ENCODE measurements around the gene TSPAN14. TPM values are rescaled to one million over a fixed set of nuclear protein-coding genes. Genes with fewer than 3 reads are reported as not detected.

Gene TSPAN14
- total RNA-seq, 4 donors from 2014 or later: 17.9 to 50.5 (median 38.4) TPM

- no peak for DNase-seq (ENCODE audit: extremely low spot score)
- H3K4me1 ChIP-seq: peaks cover 7 to 33% (median 18%) of the 10 kb centered on the region in 4 donors
- no peaks in the 10 kb centered on the region for H3K27me3 ChIP-seq
- no peak overlapping the region for H3K27ac ChIP-seq (replicated peaks in 1 of 4)
- no peak overlapping the region for H3K4me3 ChIP-seq
- H3K9me3 ChIP-seq: no peaks in the 10 kb centered on the region
- intact Hi-C loops (cut with DNase I): no loop called here
- WGBS: 95% methylated on average over 5 of the region's 5 CpGs
- peaks cover 58 to 100% (median 93%) of the 10 kb centered on the region in 4 donors for H3K36me3 ChIP-seq
- TF ChIP-seq EP300 (IDR thresholded peaks at IDR 0.05) (no peak), POLR2A (IDR thresholded peaks at IDR 0.05; ENCODE audit: low read depth) (no peak)
These were observed 61.4 kb downstream of the TSPAN14 start for GRCh38 chr10:80515511-80515910.

GRCh38 chr10:80515941-80516340, 61.8 kb downstream of the TSPAN14 start:
- H3K9me3 ChIP-seq: no peaks in the 10 kb centered on the region
- WGBS: 84% methylated on average over 12 of the region's 12 CpGs
- intact Hi-C loops (cut with DNase I): no loop called here
- DNase-seq (ENCODE audit: extremely low spot score): no peak
- H3K4me3 ChIP-seq: no peak overlapping the region
- H3K4me1 ChIP-seq: peaks cover 7 to 28% (median 18%) of the 10 kb centered on the region in 4 donors
- peaks cover 58 to 100% (median 95%) of the 10 kb centered on the region in 4 donors for H3K36me3 ChIP-seq
- no peak for TF ChIP-seq CTCF (IDR thresholded peaks at IDR 0.05)
- TF ChIP-seq POLR2A (IDR thresholded peaks at IDR 0.05; ENCODE audit: low read depth): no peak
- TF ChIP-seq EP300 (IDR thresholded peaks at IDR 0.05): no peak
- TF ChIP-seq POLR2AphosphoS5 (IDR thresholded peaks at IDR 0.05): no peak
- H3K27me3 ChIP-seq: no peaks in the 10 kb centered on the region
- H3K27ac ChIP-seq (replicated peaks in 1 of 4): no peak overlapping the region

DNA sequence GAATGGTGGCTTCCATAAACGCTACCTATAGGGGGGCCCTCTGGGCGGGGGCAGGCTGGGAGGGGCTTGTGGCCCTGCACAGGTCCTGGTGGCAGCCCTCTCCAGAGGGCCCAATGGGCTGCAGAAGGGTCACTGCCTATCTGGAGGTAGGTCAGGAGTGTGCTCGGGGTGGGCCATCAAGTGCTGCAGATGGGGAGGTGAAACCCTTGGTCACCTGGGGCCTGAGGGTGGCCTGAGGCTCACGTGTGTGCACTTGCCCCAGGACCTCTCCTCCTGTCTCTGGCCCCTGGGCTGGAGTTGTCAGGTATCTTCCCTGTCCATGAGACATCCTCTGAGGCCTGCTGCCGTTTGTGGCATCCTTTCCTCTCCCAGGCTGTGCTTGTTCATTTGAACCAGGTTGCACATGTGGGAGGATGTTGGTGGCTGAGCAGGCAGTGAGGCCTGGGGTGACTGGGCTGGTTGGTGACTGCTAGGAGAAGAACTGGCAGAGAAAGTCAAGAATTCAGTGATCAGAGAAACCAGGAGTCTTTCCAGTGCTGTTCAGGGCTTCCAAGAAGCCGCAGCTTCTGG, 62.5 kb downstream of the TSPAN14 start:
- H3K27ac ChIP-seq (replicated peaks in 1 of 4): peak overlapping the region in 1 of 4 donors; percentile 45
- no peaks in the 10 kb centered on the region for H3K9me3 ChIP-seq
- DNase-seq (ENCODE audit: extremely low spot score): no peak
- intact Hi-C loops (cut with DNase I): no loop called here
- WGBS: 92% methylated on average over 5 of the region's 6 CpGs
- peaks cover 7 to 23% (median 18%) of the 10 kb centered on the region in 4 donors for H3K4me1 ChIP-seq
- no peaks in the 10 kb centered on the region for H3K27me3 ChIP-seq
- H3K4me3 ChIP-seq: no peak overlapping the region
- H3K36me3 ChIP-seq: peaks cover 58 to 100% (median 93%) of the 10 kb centered on the region in 4 donors
- TF ChIP-seq POLR2AphosphoS5 (IDR thresholded peaks at IDR 0.05): no peak
- TF ChIP-seq POLR2A (IDR thresholded peaks at IDR 0.05; ENCODE audit: low read depth): no peak
- TF ChIP-seq CTCF (IDR thresholded peaks at IDR 0.05): no peak
- TF ChIP-seq EP300 (IDR thresholded peaks at IDR 0.05): no peak

- intact Hi-C loops (cut with DNase I): no loop called here
- DNase-seq (ENCODE audit: extremely low spot score): no peak
- Histone ChIP-seq H3K9me3 (no peaks in the 10 kb centered on the region), H3K36me3 (peaks cover 51 to 94% (median 85%) of the 10 kb centered on the region in 4 donors), H3K27ac (replicated peaks in 1 of 4) (peak overlapping the region in 3 of 4 donors; percentile 22 to 53 (median 44)), H3K27me3 (no peaks in the 10 kb centered on the region), H3K4me3 (no peak overlapping the region), H3K4me1 (peaks cover 7 to 23% (median 18%) of the 10 kb centered on the region in 4 donors)
- WGBS: 84% methylated on average over 16 of the region's 21 CpGs
- TF ChIP-seq POLR2A (IDR thresholded peaks at IDR 0.05; ENCODE audit: low read depth): no peak
- no peak for TF ChIP-seq CTCF (IDR thresholded peaks at IDR 0.05)
- no peak for TF ChIP-seq EP300 (IDR thresholded peaks at IDR 0.05)
- no peak for TF ChIP-seq POLR2AphosphoS5 (IDR thresholded peaks at IDR 0.05)
These were observed 63.5 kb downstream of the TSPAN14 start for GRCh38 chr10:80517416-80518142.

GRCh38 chr10:80518143-80518806, 64.2 kb downstream of the TSPAN14 start:
- H3K4me1 ChIP-seq: peaks cover 7 to 23% (median 18%) of the 10 kb centered on the region in 4 donors
- DNase-seq (ENCODE audit: extremely low spot score): no peak
- no peak for TF ChIP-seq CTCF (IDR thresholded peaks at IDR 0.05)
- TF ChIP-seq POLR2AphosphoS5 (IDR thresholded peaks at IDR 0.05): no peak
- TF ChIP-seq POLR2A (IDR thresholded peaks at IDR 0.05; ENCODE audit: low read depth): no peak
- TF ChIP-seq EP300 (IDR thresholded peaks at IDR 0.05): no peak
- WGBS: 67% methylated on average over 2 of the region's 17 CpGs
- peak overlapping the region in 3 of 4 donors; percentile 22 to 53 (median 44) for H3K27ac ChIP-seq (replicated peaks in 1 of 4)
- peaks cover 48 to 87% (median 78%) of the 10 kb centered on the region in 4 donors for H3K36me3 ChIP-seq
- H3K27me3 ChIP-seq: no peaks in the 10 kb centered on the region
- H3K4me3 ChIP-seq: no peak overlapping the region
- intact Hi-C loops (cut with DNase I): no loop called here
- no peaks in the 10 kb centered on the region for H3K9me3 ChIP-seq

Measured in esophagus muscularis mucosa (tissue), 4 donors.